Natural killer cell (primary cell): Measurements from ENCODE around the gene JARID2. TPM values are rescaled to one million over a fixed set of nuclear protein-coding genes. Genes with fewer than 3 reads are reported as not detected.

ENCODE experiments used
- ATAC-seq, 3 donors: fragments of 150-1000 bp in 2 of 3; fragments of 200-7000 bp in 1 of 3; cut with Tn5 transposase; 1 replicate in 1 of 3; 2 replicates in 2 of 3; pipeline ENCODE4 v1.10.0; 2021; ENCODE audit warnings: mild to moderate bottlenecking in 2 of 3, moderate library complexity in 2 of 3
- DNase-seq, 2 donors: peaks; one replicate each; pipeline versions ENCODE4 v3.0.0 to v3.0.0-alpha.2; 2013 to 2021; ENCODE audit warnings: mixed read lengths in 1 of 2
- H3K27ac ChIP-seq: one replicate; pipeline ENCODE4 v1.5.1; 2013; ENCODE audit warnings: mild to moderate bottlenecking, low read length
- H3K27me3 ChIP-seq: one replicate; pipeline ENCODE4 v1.6.1; 2013; ENCODE audit warnings: low read length; ENCODE audit not compliant: control insufficient read depth, insufficient read depth
- H3K36me3 ChIP-seq: one replicate; pipeline ENCODE4 v1.6.1; 2013; ENCODE audit warnings: low read length; ENCODE audit not compliant: control insufficient read depth, insufficient read depth
- H3K4me1 ChIP-seq: one replicate; pipeline ENCODE4 v1.6.1; 2013; ENCODE audit warnings: low read length; ENCODE audit not compliant: control insufficient read depth, insufficient read depth
- H3K4me3 ChIP-seq: one replicate; pipeline ENCODE4 v1.5.1; 2013; ENCODE audit warnings: low read length
- H3K9me3 ChIP-seq: one replicate; pipeline ENCODE4 v1.6.1; 2013; ENCODE audit warnings: low read length; ENCODE audit not compliant: control insufficient read depth, insufficient read depth
- H3K27ac Mint-ChIP-seq, 2 donors: one replicate each; pipeline ENCODE4 v1.8.0; 2022; ENCODE audit warnings: mild to moderate bottlenecking in 2 of 2, mixed read lengths in 2 of 2, moderate library complexity in 1 of 2
- H3K27me3 Mint-ChIP-seq, 2 donors: one replicate each; pipeline ENCODE4 v1.8.0; 2022; ENCODE audit warnings: low read depth in 2 of 2, mixed read lengths in 2 of 2
- H3K36me3 Mint-ChIP-seq: one replicate; pipeline ENCODE4 v1.8.0; 2022; ENCODE audit warnings: mixed read lengths
- H3K4me1 Mint-ChIP-seq, 2 donors: one replicate each; pipeline ENCODE4 v1.8.0; 2022; ENCODE audit warnings: mixed read lengths in 2 of 2
- H3K4me3 Mint-ChIP-seq: one replicate; pipeline ENCODE4 v1.8.0; 2022; ENCODE audit warnings: mild to moderate bottlenecking, moderate library complexity, mixed read lengths
- H3K9me3 Mint-ChIP-seq, 2 donors: one replicate each; pipeline ENCODE4 v1.8.0; 2022; ENCODE audit warnings: mixed read lengths in 2 of 2
- WGBS: methylation state at CpG from one replicate; pipeline ENCODE4 v1.1.7; 2013; ENCODE audit warnings: missing lambda C conversion rate; ENCODE audit not compliant: insufficient coverage; 5-methylcytosine and 5-hydroxymethylcytosine counted together
- intact Hi-C: fragments of 100-400 bp; cut with micrococcal nuclease; formaldehyde crosslinking; loops from one replicate; pipeline ENCODE4 v1.14.2; 2022
- total RNA-seq, 4 donors: library from RNA; stranded (reverse); fragments of 120-200 nt in 1 of 4; gene quantifications; one replicate each; pipeline versions ENCODE4 v1.2.3 to v1.2.4, GENCODE V29; 2013 to 2022
- TF ChIP-seq, protein P1 (sequence below): fragments of 200-600 bp; IDR thresholded peaks from one replicate; pipeline ENCODE4 v1.8.0; 2022; ENCODE audit warnings: antibody characterized with exemption

JARID2 gene
- total RNA-seq, 3 donors from 2014 or later (not counting 1 experiment from before 2014, with no cell fraction given): 49.9 to 60.9 (median 60.5) TPM

DNA sequence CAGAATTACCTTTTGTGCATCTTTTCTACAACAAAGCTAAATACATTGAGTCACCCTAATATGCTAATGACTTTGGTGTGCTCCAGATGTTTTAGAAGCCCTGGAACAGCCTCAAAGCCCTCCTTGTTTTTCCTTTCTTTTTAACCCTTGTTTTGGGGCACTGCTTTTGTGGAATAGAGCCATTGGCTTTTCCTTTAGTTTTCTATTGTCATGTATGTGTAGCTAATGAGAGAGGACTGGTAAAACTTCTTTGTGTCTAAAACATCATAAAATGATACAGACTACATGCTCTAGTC is 158.8 kb downstream of the JARID2 start:
- Mint-ChIP-seq H3K4me3 (peak overlapping the region; percentile 54), H3K36me3 (no peaks in the 10 kb centered on the region), H3K27me3 (no peaks in the 10 kb centered on the region), H3K9me3 (no peaks in the 10 kb centered on the region), H3K27ac (peak overlapping the region; percentile 48 to 86), H3K4me1 (peaks cover 84 to 92% of the 10 kb centered on the region in 2 donors)
- DNase-seq: no peak
- Histone ChIP-seq H3K36me3 (no peaks in the 10 kb centered on the region), H3K4me1 (peaks cover 41% of the 10 kb centered on the region), H3K9me3 (no peaks in the 10 kb centered on the region), H3K4me3 (no peak overlapping the region), H3K27me3 (no peaks in the 10 kb centered on the region), H3K27ac (no peak overlapping the region)
- no peak for ATAC-seq
- intact Hi-C loops: no loop called here
- TF ChIP-seq, protein P1, sequence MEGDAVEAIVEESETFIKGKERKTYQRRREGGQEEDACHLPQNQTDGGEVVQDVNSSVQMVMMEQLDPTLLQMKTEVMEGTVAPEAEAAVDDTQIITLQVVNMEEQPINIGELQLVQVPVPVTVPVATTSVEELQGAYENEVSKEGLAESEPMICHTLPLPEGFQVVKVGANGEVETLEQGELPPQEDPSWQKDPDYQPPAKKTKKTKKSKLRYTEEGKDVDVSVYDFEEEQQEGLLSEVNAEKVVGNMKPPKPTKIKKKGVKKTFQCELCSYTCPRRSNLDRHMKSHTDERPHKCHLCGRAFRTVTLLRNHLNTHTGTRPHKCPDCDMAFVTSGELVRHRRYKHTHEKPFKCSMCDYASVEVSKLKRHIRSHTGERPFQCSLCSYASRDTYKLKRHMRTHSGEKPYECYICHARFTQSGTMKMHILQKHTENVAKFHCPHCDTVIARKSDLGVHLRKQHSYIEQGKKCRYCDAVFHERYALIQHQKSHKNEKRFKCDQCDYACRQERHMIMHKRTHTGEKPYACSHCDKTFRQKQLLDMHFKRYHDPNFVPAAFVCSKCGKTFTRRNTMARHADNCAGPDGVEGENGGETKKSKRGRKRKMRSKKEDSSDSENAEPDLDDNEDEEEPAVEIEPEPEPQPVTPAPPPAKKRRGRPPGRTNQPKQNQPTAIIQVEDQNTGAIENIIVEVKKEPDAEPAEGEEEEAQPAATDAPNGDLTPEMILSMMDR: no peak

DNA sequence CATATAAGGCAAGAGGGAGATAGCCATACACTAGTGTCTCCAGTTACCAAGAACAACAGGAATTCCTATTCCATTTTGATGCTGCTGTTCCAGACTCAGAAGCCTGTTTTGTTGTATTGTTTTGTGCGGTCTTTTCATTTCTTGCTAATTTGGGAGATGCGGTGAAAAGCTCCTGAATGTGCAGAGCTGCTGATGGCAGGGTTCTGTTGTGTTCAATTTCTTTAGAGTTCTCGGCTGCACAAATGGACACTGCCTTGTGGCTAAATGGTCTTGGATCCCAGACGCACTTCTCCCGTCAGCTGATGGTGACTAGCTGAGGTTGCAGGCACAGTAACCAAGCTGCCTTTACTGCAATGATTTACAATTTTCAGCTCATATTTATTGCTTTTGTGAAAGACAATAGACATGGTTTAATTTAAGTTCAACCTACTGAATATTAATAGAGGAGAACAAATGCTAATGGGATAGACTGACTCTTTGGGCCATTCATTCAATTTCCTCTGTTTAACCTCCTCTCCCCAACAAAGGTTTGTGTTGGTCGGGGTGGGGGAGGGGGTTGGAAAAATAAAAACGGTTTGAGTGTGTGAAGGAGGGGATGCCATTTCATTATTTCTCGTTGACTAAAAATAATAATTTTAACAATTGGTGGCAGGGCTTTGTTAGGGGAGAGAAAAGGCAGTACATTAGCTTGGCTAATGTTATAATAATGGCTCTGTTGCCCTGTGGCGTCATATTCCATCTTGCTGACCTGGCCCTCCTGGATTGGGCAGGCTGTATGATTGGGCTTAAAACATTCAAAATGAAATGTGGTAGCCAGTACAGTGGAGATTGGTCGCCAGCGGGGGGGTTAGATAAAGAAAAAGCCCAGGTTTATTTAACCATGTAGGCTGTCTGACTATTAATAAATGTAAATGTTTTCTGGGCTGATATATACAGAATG is 159.5 kb downstream of the JARID2 start:
- WGBS: 93% methylated on average over 10 of the region's 11 CpGs
- Mint-ChIP-seq H3K9me3 (no peaks in the 10 kb centered on the region), H3K4me1 (peaks cover 87 to 92% of the 10 kb centered on the region in 2 donors), H3K4me3 (peak overlapping the region; percentile 54), H3K27ac (peak overlapping the region; percentile 48 to 86), H3K27me3 (no peaks in the 10 kb centered on the region), H3K36me3 (no peaks in the 10 kb centered on the region)
- H3K4me3 ChIP-seq: no peak overlapping the region
- no peak for DNase-seq
- TF ChIP-seq, protein P1: no peak
- H3K9me3 ChIP-seq: no peaks in the 10 kb centered on the region
- H3K4me1 ChIP-seq: peaks cover 37% of the 10 kb centered on the region
- H3K27ac ChIP-seq: no peak overlapping the region
- intact Hi-C loops: no loop called here
- H3K36me3 ChIP-seq: no peaks in the 10 kb centered on the region
- no peaks in the 10 kb centered on the region for H3K27me3 ChIP-seq
- ATAC-seq: no peak

DNA sequence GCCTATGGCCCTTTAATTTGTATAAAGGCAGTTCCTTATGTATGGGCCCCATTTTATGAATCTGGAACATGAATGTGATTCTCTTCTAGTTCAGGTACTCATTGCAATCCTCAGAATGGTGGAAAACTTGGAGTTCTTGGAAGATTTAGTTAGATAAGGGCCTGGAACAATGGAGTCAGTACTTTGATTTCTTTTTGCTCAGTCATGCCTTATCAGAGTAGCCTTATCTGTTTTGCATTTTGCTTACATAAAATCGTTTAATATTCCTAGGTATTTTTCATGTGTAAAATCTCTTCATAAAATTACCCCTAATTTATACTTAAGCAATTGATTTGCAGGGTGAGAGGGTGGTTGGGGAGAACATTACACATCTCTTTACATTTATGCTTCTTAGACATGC is 160.6 kb downstream of the JARID2 start:
- H3K36me3 Mint-ChIP-seq: no peaks in the 10 kb centered on the region
- H3K9me3 ChIP-seq: no peaks in the 10 kb centered on the region
- intact Hi-C loops: no loop called here
- H3K27me3 ChIP-seq: no peaks in the 10 kb centered on the region
- TF ChIP-seq, protein P1: no peak
- DNase-seq: no peak
- no peaks in the 10 kb centered on the region for H3K27me3 Mint-ChIP-seq
- WGBS: no CpG with 5 or more reads among the region's 1 CpG
- H3K4me3 Mint-ChIP-seq: no peak overlapping the region
- no peak for ATAC-seq
- H3K27ac ChIP-seq: no peak overlapping the region
- no peaks in the 10 kb centered on the region for H3K9me3 Mint-ChIP-seq
- no peaks in the 10 kb centered on the region for H3K36me3 ChIP-seq
- H3K27ac Mint-ChIP-seq: no peak overlapping the region
- H3K4me1 Mint-ChIP-seq: peaks cover 87 to 94% of the 10 kb centered on the region in 2 donors
- H3K4me1 ChIP-seq: peaks cover 32% of the 10 kb centered on the region
- H3K4me3 ChIP-seq: no peak overlapping the region

DNA sequence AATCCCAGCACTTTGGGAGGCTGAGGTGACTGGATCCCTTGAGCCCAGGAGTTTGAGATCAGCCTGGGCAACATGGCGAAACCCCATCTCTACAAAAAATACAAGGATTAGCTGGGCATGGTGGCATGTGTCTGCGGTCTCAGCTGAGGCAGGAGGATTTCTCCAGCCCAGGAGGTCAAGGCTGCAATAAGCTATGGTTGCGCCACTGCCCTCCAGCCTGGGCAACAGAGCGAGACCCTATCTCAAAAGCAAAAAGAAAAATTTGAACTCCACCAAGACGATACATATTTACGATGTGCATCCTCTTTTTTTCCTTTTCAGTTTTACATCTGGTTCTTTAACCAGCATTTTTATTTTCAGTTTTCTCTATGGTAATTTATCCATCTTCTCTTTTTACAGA is 162.1 kb downstream of the JARID2 start:
- H3K4me1 Mint-ChIP-seq: peaks cover 86 to 92% of the 10 kb centered on the region in 2 donors
- intact Hi-C loops: no loop called here
- TF ChIP-seq, protein P1: no peak
- H3K9me3 Mint-ChIP-seq: no peaks in the 10 kb centered on the region
- Histone ChIP-seq H3K9me3 (no peaks in the 10 kb centered on the region), H3K4me1 (peaks cover 39% of the 10 kb centered on the region), H3K27me3 (no peaks in the 10 kb centered on the region), H3K36me3 (no peaks in the 10 kb centered on the region), H3K4me3 (no peak overlapping the region), H3K27ac (no peak overlapping the region)
- no peak overlapping the region for H3K4me3 Mint-ChIP-seq
- no peak for ATAC-seq
- H3K27me3 Mint-ChIP-seq: no peaks in the 10 kb centered on the region
- DNase-seq: no peak
- WGBS: 94% methylated on average over 6 of the region's 6 CpGs
- no peaks in the 10 kb centered on the region for H3K36me3 Mint-ChIP-seq
- H3K27ac Mint-ChIP-seq: no peak overlapping the region
